GM13977 (cell line): ENCODE data around the gene RTN4RL1.

ENCODE experiments used
- DNase-seq: peaks from one replicate; pipeline ENCODE4 v3.0.0; 2012; ENCODE audit warnings: low spot score
- CTCF ChIP-seq: IDR thresholded peaks from 2 replicates; pipeline ENCODE4 v1.5.1; 2012; ENCODE audit warnings: mild to moderate bottlenecking, control low read depth; ENCODE audit not compliant: insufficient read depth; ENCODE audit errors: extremely low read depth, missing control alignments
- in situ Hi-C: fragments of 300-500 bp; cut with MboI; formaldehyde crosslinking; loops from one replicate; pipeline ENCODE4 v1.12.0; 2022; ENCODE audit warnings: low sequenced_read_pairs, low pct_unique_long_range_greater_than_20kb, mixed read lengths, inconsistent platforms; ENCODE audit not compliant: unreplicated experiment

RTN4RL1 gene

DNA sequence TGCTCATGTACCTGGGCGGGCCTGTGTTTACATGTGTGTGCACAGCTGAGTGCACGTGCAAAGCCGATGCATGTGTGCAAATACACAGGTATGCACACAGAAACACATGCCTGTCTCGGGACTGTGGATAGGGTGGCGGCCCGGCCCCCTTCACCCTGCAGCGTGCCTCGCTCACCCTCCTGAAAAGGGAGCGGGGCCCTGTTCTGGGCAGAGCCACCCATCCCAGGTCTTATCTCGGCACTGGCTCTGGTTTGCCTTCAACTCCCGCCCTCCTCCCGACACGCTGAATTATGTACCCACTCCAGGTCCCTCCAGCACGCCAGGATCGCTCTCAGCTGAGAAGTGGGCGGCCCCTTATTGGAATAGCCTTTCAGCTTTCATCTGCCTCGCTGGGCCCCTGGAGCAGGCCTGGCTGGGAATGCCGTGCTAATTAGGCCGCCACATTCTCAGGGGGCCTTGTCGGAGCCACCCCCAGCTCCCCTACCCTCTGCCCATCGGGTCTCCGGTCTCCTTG is 77.8 kb downstream of the RTN4RL1 start:
- no peak for TF ChIP-seq CTCF
- in situ Hi-C loops: no loop called here
- DNase-seq: no peak

DNA sequence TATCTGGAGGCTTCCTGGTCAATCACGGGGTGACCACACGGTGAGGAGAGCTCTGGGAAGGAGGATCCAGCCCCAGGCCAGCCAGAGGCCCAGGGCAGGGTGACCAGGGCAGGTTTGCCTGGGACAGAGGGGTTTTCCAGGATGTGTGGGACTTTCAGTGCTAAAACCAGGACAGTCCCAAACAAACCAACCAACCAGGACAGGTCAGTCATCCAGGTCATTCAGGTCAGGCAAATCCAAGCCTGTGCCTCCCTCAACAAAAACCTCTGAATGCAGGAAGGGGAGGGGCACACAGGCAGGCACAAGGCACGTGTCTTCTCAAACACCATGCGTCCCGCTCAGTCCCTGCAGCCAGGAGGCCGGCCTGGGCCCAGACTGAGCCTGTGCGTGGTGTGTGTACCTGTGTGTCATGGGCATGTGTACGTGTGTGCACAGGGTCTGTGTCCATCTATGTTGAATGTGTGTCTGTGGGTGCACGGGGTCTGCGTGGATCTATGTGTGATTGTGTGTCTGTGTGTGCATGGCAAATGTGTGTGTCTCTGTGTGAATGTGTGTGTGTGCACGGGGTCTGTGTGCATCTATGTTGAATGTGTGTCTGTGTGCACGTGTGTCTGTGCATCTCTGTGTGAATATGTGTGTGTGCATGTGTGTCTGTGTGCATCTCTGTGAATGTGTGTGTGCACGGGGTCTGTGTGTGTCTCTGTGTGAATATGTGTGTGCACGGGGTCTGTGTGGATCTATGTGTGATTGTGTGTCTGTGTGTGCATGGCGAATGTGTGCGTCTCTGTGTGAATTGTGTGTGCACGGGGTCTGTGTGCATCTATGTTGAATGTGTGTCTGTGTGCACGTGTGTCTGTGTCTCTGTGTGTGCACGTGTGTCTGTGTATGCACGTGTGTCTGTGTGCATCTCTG is 78.9 kb downstream of the RTN4RL1 start:
- DNase-seq: no peak
- TF ChIP-seq CTCF: no peak
- in situ Hi-C loops: no loop called here

GRCh38 chr17:1945621-1946020 is 79.5 kb downstream of the RTN4RL1 start:
- no peak for DNase-seq
- in situ Hi-C loops: no loop called here
- TF ChIP-seq CTCF: no peak

DNA sequence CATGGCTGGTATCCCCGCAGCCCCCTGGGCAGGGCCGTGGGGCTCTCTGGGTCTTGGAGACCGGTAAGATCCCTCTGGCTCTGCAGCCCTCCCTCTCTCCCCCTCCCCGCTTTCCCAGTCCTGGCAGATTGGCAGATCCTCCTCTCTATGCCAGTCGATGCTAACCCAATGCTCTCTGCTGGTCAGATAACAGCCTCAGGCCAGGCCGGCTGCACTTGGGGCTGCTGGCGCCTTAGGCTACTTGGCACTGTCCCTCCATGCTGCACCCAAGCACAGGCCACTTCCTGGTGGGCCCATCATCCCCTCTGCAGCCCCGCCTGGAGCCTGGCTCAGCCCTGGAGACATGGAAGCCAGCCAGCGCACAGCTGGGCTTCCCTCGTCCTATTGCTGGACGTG is 81.7 kb downstream of the RTN4RL1 start:
- DNase-seq: no peak

GRCh38 chr17:1942666-1943435 is 82.3 kb downstream of the RTN4RL1 start:
- in situ Hi-C loops: no loop called here
- DNase-seq: no peak
- TF ChIP-seq CTCF: no peak

More for the DNA sequence above, 81.7 kb downstream of the RTN4RL1 start:
- TF ChIP-seq CTCF: no peak
- in situ Hi-C loops: no loop called here

GRCh38 chr17:1942066-1942365 is 83.1 kb downstream of the RTN4RL1 start:
- no peak for TF ChIP-seq CTCF
- in situ Hi-C loops: no loop called here
- peak; percentile 60 for DNase-seq
